Activated CD4-positive, alpha-beta T cell treated with anti-CD3 and anti-CD28 coated beads, Interleukin-2, amount 10 ng/mL, durations not matched to agents 7 days and 5 days (primary cell): ENCODE measurements around the gene ANAPC15. TPM values are rescaled to one million over a fixed set of nuclear protein-coding genes. Genes with fewer than 3 reads are reported as not detected.

Experiments
- CTCF ChIA-PET: fragments of 350-600 bp; sonication (Branson Sonifier 250); formaldehyde crosslinking; loops from one replicate; lab custom pipeline; 2021; ENCODE audit warnings: antibody characterized with exemption; lab: Charles Lee
- POLR2A ChIA-PET: fragments of 350-600 bp; sonication (Branson Sonifier 250); formaldehyde crosslinking; loops from one replicate; lab custom pipeline; 2021; ENCODE audit warnings: antibody characterized with exemption; lab: Charles Lee
- DNase-seq: peaks from one replicate; pipeline ENCODE4 v3.0.0-alpha.2; 2020
- H3K27ac Mint-ChIP-seq: one replicate; pipeline ENCODE4 v1.8.0; 2021; ENCODE audit warnings: mild to moderate bottlenecking, moderate library complexity, mixed read lengths
- H3K27me3 Mint-ChIP-seq: one replicate; pipeline ENCODE4 v1.8.0; 2021; ENCODE audit warnings: mixed read lengths
- H3K36me3 Mint-ChIP-seq: one replicate; pipeline ENCODE4 v1.8.0; 2021; ENCODE audit warnings: low read depth, mixed read lengths
- H3K4me1 Mint-ChIP-seq: one replicate; pipeline ENCODE4 v1.8.0; 2021; ENCODE audit warnings: mixed read lengths
- H3K4me3 Mint-ChIP-seq: one replicate; pipeline ENCODE4 v1.8.0; 2021; ENCODE audit warnings: mild to moderate bottlenecking, moderate library complexity, mixed read lengths
- H3K9me3 Mint-ChIP-seq: one replicate; pipeline ENCODE4 v1.8.0; 2021; ENCODE audit warnings: mixed read lengths
- total RNA-seq, 2 experiments: library from RNA; stranded (reverse); gene quantifications; one replicate each; pipeline ENCODE4 v1.2.3, GENCODE V29; 2021

The ANAPC15 gene
- total RNA-seq, 2 experiments from 2014 or later: 74.5 to 79.6 TPM

- no peak for DNase-seq
- Mint-ChIP-seq H3K27me3 (peaks cover 7% of the 10 kb centered on the region), H3K4me1 (peaks cover 6% of the 10 kb centered on the region), H3K4me3 (no peak overlapping the region), H3K27ac (no peak overlapping the region), H3K9me3 (peaks cover 18% of the 10 kb centered on the region), H3K36me3 (peaks cover 3% of the 10 kb centered on the region)
- POLR2A ChIA-PET: no interaction called here
- CTCF ChIA-PET: no interaction called here
These were observed 10.1 kb upstream of the ANAPC15 start for GRCh38 chr11:72122607-72123006.

- Mint-ChIP-seq H3K36me3 (no peaks in the 10 kb centered on the region), H3K4me3 (no peak overlapping the region), H3K4me1 (peaks cover 6% of the 10 kb centered on the region), H3K27ac (no peak overlapping the region), H3K27me3 (peaks cover 7% of the 10 kb centered on the region), H3K9me3 (peaks cover 15% of the 10 kb centered on the region)
- POLR2A ChIA-PET: no interaction called here
- DNase-seq: no peak
- CTCF ChIA-PET: interaction anchor here (0.7 to 1.3 kb wide), 3 partner anchors 24 to 106 kb away, joined by 3 read pairs; no protein-coding TSS in a partner anchor
These were observed 8.4 kb upstream of the ANAPC15 start for GRCh38 chr11:72120930-72121329.

- CTCF ChIA-PET: interaction anchor here (1.0 kb wide), 1 partner anchor 24 kb away, joined by 4 read pairs; no protein-coding TSS in a partner anchor
- POLR2A ChIA-PET: no interaction called here
- Mint-ChIP-seq H3K4me3 (no peak overlapping the region), H3K27me3 (no peaks in the 10 kb centered on the region), H3K36me3 (no peaks in the 10 kb centered on the region), H3K27ac (no peak overlapping the region), H3K9me3 (peaks cover 3% of the 10 kb centered on the region), H3K4me1 (peaks cover 6% of the 10 kb centered on the region)
- no peak for DNase-seq
These were observed 6.7 kb upstream of the ANAPC15 start for GRCh38 chr11:72119198-72119597.

- POLR2A ChIA-PET: no interaction called here
- no peak overlapping the region for H3K4me3 Mint-ChIP-seq
- H3K9me3 Mint-ChIP-seq: peaks cover 3% of the 10 kb centered on the region
- peaks cover 24% of the 10 kb centered on the region for H3K4me1 Mint-ChIP-seq
- no peaks in the 10 kb centered on the region for H3K27me3 Mint-ChIP-seq
- peaks cover 2% of the 10 kb centered on the region for H3K36me3 Mint-ChIP-seq
- DNase-seq: no peak
- H3K27ac Mint-ChIP-seq: peak overlapping the region; percentile 6
- CTCF ChIA-PET: interaction anchor here (0.6 to 1.8 kb wide), 4 partner anchors 10 to 779 kb away, joined by 3 to 5 read pairs (median 4); partner anchors contain the start of gene TOMT
These were observed 3.7 kb upstream of the ANAPC15 start for GRCh38 chr11:72116019-72116755.

- Mint-ChIP-seq H3K27me3 (no peaks in the 10 kb centered on the region), H3K36me3 (peaks cover 10% of the 10 kb centered on the region), H3K4me1 (peaks cover 31% of the 10 kb centered on the region), H3K27ac (no peak overlapping the region), H3K4me3 (no peak overlapping the region), H3K9me3 (peaks cover 3% of the 10 kb centered on the region)
- DNase-seq: no peak
- ChIA-PET POLR2A (no interaction called here), CTCF (interaction anchor here (0.7 to 1.8 kb wide), 3 partner anchors 8 to 75 kb away, joined by 3 to 5 read pairs (median 3); partner anchors contain the start of gene TOMT)
These were observed 2.1 kb upstream of the ANAPC15 start for GRCh38 chr11:72114570-72114969.

- Mint-ChIP-seq H3K4me3 (peak overlapping the region; percentile 82), H3K27ac (peak overlapping the region; percentile 97), H3K27me3 (no peaks in the 10 kb centered on the region), H3K9me3 (peaks cover 3% of the 10 kb centered on the region), H3K4me1 (peaks cover 25% of the 10 kb centered on the region), H3K36me3 (peaks cover 10% of the 10 kb centered on the region)
- no peak for DNase-seq
- POLR2A ChIA-PET: interaction anchor here (0.6 kb wide), 2 partner anchors 13 to 303 kb away, joined by 3 read pairs; no protein-coding TSS in a partner anchor
- CTCF ChIA-PET: interaction anchor here (0.7 to 1.4 kb wide), 4 partner anchors 11 to 88 kb away, joined by 3 to 5 read pairs (median 4); no protein-coding TSS in a partner anchor
These were observed 698 bp upstream of the ANAPC15 start for GRCh38 chr11:72112978-72113808.

- H3K27me3 Mint-ChIP-seq: no peaks in the 10 kb centered on the region
- ChIA-PET CTCF (interaction anchor here (0.6 to 2.7 kb wide), 6 partner anchors 9 to 86 kb away, joined by 3 to 7 read pairs (median 4); no protein-coding TSS in a partner anchor), POLR2A (interaction anchor here (0.8 kb wide), 1 partner anchor 74 kb away, joined by 4 read pairs; no protein-coding TSS in a partner anchor)
- H3K27ac Mint-ChIP-seq: peak overlapping the region; percentile 97
- peaks cover 10% of the 10 kb centered on the region for H3K36me3 Mint-ChIP-seq
- H3K9me3 Mint-ChIP-seq: peaks cover 3% of the 10 kb centered on the region
- H3K4me3 Mint-ChIP-seq: peak overlapping the region; percentile 82
- H3K4me1 Mint-ChIP-seq: peaks cover 25% of the 10 kb centered on the region
- DNase-seq: no peak
These were observed 974 bp downstream of the ANAPC15 start for GRCh38 chr11:72111300-72112142.

GRCh38 chr11:72105888-72106287, 6.6 kb downstream of the ANAPC15 start, which contains the start of gene TOMT:
TOMT (plus strand) TSS chr11:72105924; CDS start chr11:72105952, 28 bp downstream.
- CTCF ChIA-PET: interaction anchor here (0.7 to 1.2 kb wide), 3 partner anchors 9 to 328 kb away, joined by 3 to 5 read pairs (median 4); partner anchors contain the start of gene CLPB

GRCh38 chr11:72103754-72104167, 8.7 kb downstream of the ANAPC15 start:
- ChIA-PET POLR2A (no interaction called here), CTCF (no interaction called here)
- Mint-ChIP-seq H3K27ac (peak overlapping the region; percentile 90), H3K36me3 (peaks cover 34% of the 10 kb centered on the region), H3K27me3 (no peaks in the 10 kb centered on the region), H3K4me3 (peak overlapping the region; percentile 86), H3K4me1 (peaks cover 40% of the 10 kb centered on the region), H3K9me3 (no peaks in the 10 kb centered on the region)
- DNase-seq: no peak

More at GRCh38 chr11:72105888-72106287, 6.6 kb downstream of the ANAPC15 start, which contains the start of gene TOMT:
- no peaks in the 10 kb centered on the region for H3K27me3 Mint-ChIP-seq
- no peak for DNase-seq
- H3K36me3 Mint-ChIP-seq: peaks cover 32% of the 10 kb centered on the region
- POLR2A ChIA-PET: no interaction called here
- peaks cover 35% of the 10 kb centered on the region for H3K4me1 Mint-ChIP-seq
- no peaks in the 10 kb centered on the region for H3K9me3 Mint-ChIP-seq
- H3K4me3 Mint-ChIP-seq: no peak within 1 kb of the TSS
- no peak within 1 kb of the TSS for H3K27ac Mint-ChIP-seq

- Mint-ChIP-seq H3K4me3 (peak within 1 kb of the TSS; percentile 86), H3K4me1 (peaks cover 40% of the 10 kb centered on the region), H3K27ac (peak within 1 kb of the TSS; percentile 90), H3K9me3 (no peaks in the 10 kb centered on the region), H3K36me3 (peaks cover 39% of the 10 kb centered on the region), H3K27me3 (no peaks in the 10 kb centered on the region)
- ChIA-PET POLR2A (no interaction called here), CTCF (interaction anchor here (1.4 to 2.6 kb wide), 3 partner anchors 8 to 12 kb away, joined by 4 to 17 read pairs (median 4); partner anchors contain the start of gene ANAPC15)
- DNase-seq: peak; percentile 99
These were observed 9.3 kb downstream of the ANAPC15 start, which contains the start of gene LAMTOR1 for GRCh38 chr11:72102946-72103753. LAMTOR1 (minus strand) TSS chr11:72103297; CDS start chr11:72103224, 73 bp downstream.

GRCh38 chr11:72102631-72102945, 9.9 kb downstream of the ANAPC15 start:
- Mint-ChIP-seq H3K4me3 (peak overlapping the region; percentile 86), H3K4me1 (peaks cover 41% of the 10 kb centered on the region), H3K27ac (peak overlapping the region; percentile 90), H3K9me3 (no peaks in the 10 kb centered on the region), H3K27me3 (no peaks in the 10 kb centered on the region), H3K36me3 (peaks cover 45% of the 10 kb centered on the region)
- DNase-seq: no peak
- POLR2A ChIA-PET: no interaction called here
- CTCF ChIA-PET: interaction anchor here (1.4 to 2.6 kb wide), 5 partner anchors 9 to 26 kb away, joined by 4 to 17 read pairs (median 5); partner anchors contain the start of gene ANAPC15
